ENCODE measurements around the gene CNEP1R1. TPM values are rescaled to one million over a fixed set of nuclear protein-coding genes. Genes with fewer than 3 reads are reported as not detected.

Gene CNEP1R1
- total and polyA plus RNA-seq, 9 of the 15 experiments (the other 6 are each of a cell fraction or from before 2014, with no cell fraction given), result 7.6 to 20.1 (median 10.6) TPM

DNA sequence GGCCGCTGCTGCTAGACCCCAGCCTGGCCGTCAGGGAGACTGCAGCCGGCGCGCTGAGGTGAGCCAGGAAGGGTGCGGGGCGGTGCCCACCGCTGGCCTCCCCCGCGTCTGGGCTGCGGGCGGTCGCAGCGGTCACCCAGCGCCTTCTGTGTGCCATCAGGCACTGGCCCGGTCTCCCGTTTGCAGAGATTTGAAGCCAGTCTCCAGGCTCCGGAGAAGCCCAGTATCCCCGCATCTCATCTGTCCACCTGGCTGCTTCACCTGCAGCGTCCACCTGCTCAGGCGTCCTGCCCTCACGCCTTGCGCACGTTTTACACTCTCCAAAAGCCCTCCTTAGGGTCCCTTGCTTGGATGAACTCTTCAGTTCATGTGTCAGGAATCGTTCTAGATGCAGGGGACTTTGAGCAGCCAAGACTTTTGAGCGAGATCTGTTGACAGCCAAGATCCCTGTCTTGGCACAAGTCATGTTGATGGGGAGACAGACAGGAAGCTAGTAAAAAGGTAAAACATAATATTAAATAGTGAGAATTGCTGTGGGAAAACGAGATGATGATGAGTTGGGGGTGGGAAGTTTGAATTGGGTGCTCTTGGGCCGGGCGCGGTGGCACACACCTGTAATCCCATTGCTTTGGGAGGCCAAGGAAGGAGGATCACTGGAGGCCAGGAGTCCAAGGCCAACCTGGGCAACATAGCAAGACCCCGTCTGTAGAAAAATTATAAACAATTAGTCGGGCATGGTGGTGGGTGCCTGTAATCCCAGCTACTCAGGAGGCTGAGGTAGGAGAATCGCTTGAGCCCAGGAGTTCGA, 41.7 kb downstream of the CNEP1R1 start:
- H3K36me3 ChIP-seq (ENCODE audit: control insufficient read depth, insufficient read depth, low read length), result peaks cover 22% of the 10 kb centered on the region
- BruUV-seq (replicated peaks), result TSS peak; percentile 48
- peaks cover 20 to 24% of the 10 kb centered on the region in 2 experiments; a peak in 4 of 5 replicates for H3K4me1 ChIP-seq (replicated peaks in 1 of 2; ENCODE audit: control insufficient read depth in 2 of 2, insufficient read depth in 2 of 2, low read length in 2 of 2)
- H3K27ac ChIP-seq (ENCODE audit: extremely low read depth, low read depth, low read length), result no peak overlapping the region
- peak overlapping the region; percentile 89 for H3K4me3 ChIP-seq
- in situ Hi-C loops (cut with MboI) (no loop called here), intact Hi-C loops (cut with micrococcal nuclease) (loop anchor here (1.0 to 5.0 kb wide), 2 partner anchors 39 to 144 kb away; partner anchors contain the start of gene CNEP1R1)
- FAIRE-seq (no peak), DNase-seq (ENCODE audit: extremely low read depth in 1 of 4, low spot score in 3 of 4) (no peak), ATAC-seq (no peak)
- WGBS (ENCODE audit: insufficient coverage, low coverage, missing lambda C conversion rate), result 28% methylated on average over 24 of the region's 34 CpGs
- no peaks in the 10 kb centered on the region for H3K9me1 ChIP-seq (ENCODE audit: control insufficient read depth, insufficient read depth, low read length)
- peaks cover 20% of the 10 kb centered on the region for H3K79me2 ChIP-seq (ENCODE audit: control insufficient read depth, insufficient read depth, low read length)
- H3K27me3 ChIP-seq (ENCODE audit: control insufficient read depth in 2 of 2, insufficient read depth in 2 of 2, low read length in 2 of 2), result no peaks in the 10 kb centered on the region
- H2AFZ ChIP-seq (ENCODE audit: low read depth, low read length), result peak overlapping the region; percentile 100; the same call in 1 of the 2 replicates
- H3K4me2 ChIP-seq (ENCODE audit: insufficient read depth, low read length), result peak overlapping the region; percentile 99
- H3K9ac ChIP-seq (ENCODE audit: insufficient read depth in 1 of 2, low read depth in 2 of 2, low read length in 2 of 2), result peak overlapping the region; percentile 82 to 96; a peak in 3 of 4 replicates
- H4K20me1 ChIP-seq (replicated peaks; ENCODE audit: control insufficient read depth, insufficient read depth, low read length), result peaks cover 11% of the 10 kb centered on the region
- ChIA-PET POLR2A (interaction anchor here (0.6 to 1.7 kb wide), 6 partner anchors 21 to 474 kb away, joined by 3 to 5 read pairs (median 3); no protein-coding TSS in a partner anchor), CTCF (ENCODE audit: low intra/inter-chr PET ratio) (interaction anchor here (0.6 kb wide), 1 partner anchor 480 kb away, joined by 3 read pairs; no protein-coding TSS in a partner anchor)
- H3K9me3 ChIP-seq (replicated peaks; ENCODE audit: control insufficient read depth, insufficient read depth, low read depth, low read length), result no peaks in the 10 kb centered on the region
- TF ChIP-seq, protein P1, sequence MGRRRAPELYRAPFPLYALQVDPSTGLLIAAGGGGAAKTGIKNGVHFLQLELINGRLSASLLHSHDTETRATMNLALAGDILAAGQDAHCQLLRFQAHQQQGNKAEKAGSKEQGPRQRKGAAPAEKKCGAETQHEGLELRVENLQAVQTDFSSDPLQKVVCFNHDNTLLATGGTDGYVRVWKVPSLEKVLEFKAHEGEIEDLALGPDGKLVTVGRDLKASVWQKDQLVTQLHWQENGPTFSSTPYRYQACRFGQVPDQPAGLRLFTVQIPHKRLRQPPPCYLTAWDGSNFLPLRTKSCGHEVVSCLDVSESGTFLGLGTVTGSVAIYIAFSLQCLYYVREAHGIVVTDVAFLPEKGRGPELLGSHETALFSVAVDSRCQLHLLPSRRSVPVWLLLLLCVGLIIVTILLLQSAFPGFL (CRISPR knock-in tag; IDR thresholded peaks at IDR 0.05), result no peak
- no peak for TF ChIP-seq FOXJ2 (tag; IDR thresholded peaks at IDR 0.05)
- no peak for TF ChIP-seq PCBP2 (IDR thresholded peaks at IDR 0.05; ENCODE audit: low read depth, low read length, poor library complexity, severe bottlenecking)
- TF ChIP-seq RCOR1 (IDR thresholded peaks at IDR 0.05; ENCODE audit: borderline replicate concordance in 1 of 2, low read depth in 2 of 2, low read length in 2 of 2), result 0 out of 4 replicates have a peak, but pooled peaks of 1 of the 2 experiments have one; percentile 1
- TF ChIP-seq JUNB (CRISPR knock-in tag; conservative IDR thresholded peaks at IDR 0.05), result no peak
- no peak for TF ChIP-seq LEF1 (IDR thresholded peaks at IDR 0.05)
- TF ChIP-seq, protein P2, sequence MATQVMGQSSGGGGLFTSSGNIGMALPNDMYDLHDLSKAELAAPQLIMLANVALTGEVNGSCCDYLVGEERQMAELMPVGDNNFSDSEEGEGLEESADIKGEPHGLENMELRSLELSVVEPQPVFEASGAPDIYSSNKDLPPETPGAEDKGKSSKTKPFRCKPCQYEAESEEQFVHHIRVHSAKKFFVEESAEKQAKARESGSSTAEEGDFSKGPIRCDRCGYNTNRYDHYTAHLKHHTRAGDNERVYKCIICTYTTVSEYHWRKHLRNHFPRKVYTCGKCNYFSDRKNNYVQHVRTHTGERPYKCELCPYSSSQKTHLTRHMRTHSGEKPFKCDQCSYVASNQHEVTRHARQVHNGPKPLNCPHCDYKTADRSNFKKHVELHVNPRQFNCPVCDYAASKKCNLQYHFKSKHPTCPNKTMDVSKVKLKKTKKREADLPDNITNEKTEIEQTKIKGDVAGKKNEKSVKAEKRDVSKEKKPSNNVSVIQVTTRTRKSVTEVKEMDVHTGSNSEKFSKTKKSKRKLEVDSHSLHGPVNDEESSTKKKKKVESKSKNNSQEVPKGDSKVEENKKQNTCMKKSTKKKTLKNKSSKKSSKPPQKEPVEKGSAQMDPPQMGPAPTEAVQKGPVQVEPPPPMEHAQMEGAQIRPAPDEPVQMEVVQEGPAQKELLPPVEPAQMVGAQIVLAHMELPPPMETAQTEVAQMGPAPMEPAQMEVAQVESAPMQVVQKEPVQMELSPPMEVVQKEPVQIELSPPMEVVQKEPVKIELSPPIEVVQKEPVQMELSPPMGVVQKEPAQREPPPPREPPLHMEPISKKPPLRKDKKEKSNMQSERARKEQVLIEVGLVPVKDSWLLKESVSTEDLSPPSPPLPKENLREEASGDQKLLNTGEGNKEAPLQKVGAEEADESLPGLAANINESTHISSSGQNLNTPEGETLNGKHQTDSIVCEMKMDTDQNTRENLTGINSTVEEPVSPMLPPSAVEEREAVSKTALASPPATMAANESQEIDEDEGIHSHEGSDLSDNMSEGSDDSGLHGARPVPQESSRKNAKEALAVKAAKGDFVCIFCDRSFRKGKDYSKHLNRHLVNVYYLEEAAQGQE (IDR thresholded peaks at IDR 0.05; ENCODE audit: borderline replicate concordance), result no peak
- TF ChIP-seq, protein P2 (CRISPR knock-in tag; IDR thresholded peaks at IDR 0.05; ENCODE audit: low read depth), result no peak
- no peak for TF ChIP-seq CBX1 (IDR thresholded peaks at IDR 0.05; ENCODE audit: low read depth)
- no peak for TF ChIP-seq NUFIP1 (IDR thresholded peaks at IDR 0.05; ENCODE audit: partially characterized antibody)
- TF ChIP-seq PRMT5 (CRISPR knock-in tag; IDR thresholded peaks at IDR 0.05), result no peak
- no peak for TF ChIP-seq ZNF76 (CRISPR knock-in tag; IDR thresholded peaks at IDR 0.05; ENCODE audit: borderline replicate concordance)
- TF ChIP-seq CTBP1 (IDR thresholded peaks at IDR 0.05; ENCODE audit: borderline replicate concordance), result peak; percentile 77
